GM12874 (cell line): ENCODE measurements around the gene CHAD.

Source experiments
- CTCF ChIP-seq: IDR thresholded peaks from 2 replicates; pipeline ENCODE4 v1.5.1; 2011; ENCODE audit warnings: low read depth, mild to moderate bottlenecking, control low read depth, low read length, moderate library complexity; ENCODE audit not compliant: insufficient read depth

Gene CHAD

GRCh38 chr17:50477976-50478375, 9.3 kb upstream of the CHAD start:
- TF ChIP-seq CTCF, result no peak

GRCh38 chr17:50476545-50477315, 8.1 kb upstream of the CHAD start:
- TF ChIP-seq CTCF, result no peak

GRCh38 chr17:50475362-50475761, 6.7 kb upstream of the CHAD start:
- TF ChIP-seq CTCF, result no peak

- TF ChIP-seq CTCF, result no peak
Measured at GRCh38 chr17:50474523-50474922, 5.8 kb upstream of the CHAD start.

- no peak for TF ChIP-seq CTCF
Measured at GRCh38 chr17:50473901-50474300, 5.2 kb upstream of the CHAD start.

- TF ChIP-seq CTCF, result no peak
Measured at GRCh38 chr17:50472286-50472685, 3.6 kb upstream of the CHAD start.

GRCh38 chr17:50471009-50471905, 2.6 kb upstream of the CHAD start:
- no peak for TF ChIP-seq CTCF
